ENCODE data around the gene MPP2.

The MPP2 gene

DNA sequence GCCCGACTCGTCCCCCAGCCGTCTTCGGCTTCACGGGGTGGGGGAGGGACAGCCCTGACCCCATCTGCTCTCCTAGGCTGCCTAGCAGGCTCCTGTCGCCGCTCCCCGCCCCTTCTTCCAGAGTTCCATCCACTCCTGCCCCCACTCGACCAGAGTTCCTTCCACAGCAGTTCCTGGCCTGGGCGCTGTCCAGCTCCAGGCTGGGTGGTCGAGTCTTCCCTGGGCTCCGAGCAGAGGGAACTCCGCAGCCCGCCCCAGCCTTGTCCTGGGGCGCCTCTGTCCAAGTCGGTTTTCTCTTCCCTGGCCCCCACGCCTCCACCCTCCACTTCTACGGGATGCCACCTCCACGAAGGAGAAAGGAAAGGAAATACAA is 45.0 kb upstream of the MPP2 start:
- Histone ChIP-seq H3K27ac (no peak overlapping the region), H3K4me2 (no peak overlapping the region), H4K20me1 (ENCODE audit: insufficient read depth) (no peaks in the 10 kb centered on the region), H3K79me2 (ENCODE audit: insufficient read depth, low read depth) (no peaks in the 10 kb centered on the region), H3K4me1 (ENCODE audit: low read depth, poor library complexity, severe bottlenecking) (no peaks in the 10 kb centered on the region), H3K27me3 (ENCODE audit: insufficient read depth, low read depth) (peaks cover 8% of the 10 kb centered on the region; the same call in 1 of the 2 replicates), H3K36me3 (ENCODE audit: insufficient read depth) (no peaks in the 10 kb centered on the region), H3K4me3 (IDR thresholded peaks at IDR 0.05; ENCODE audit: insufficient read depth, low read depth, low read length) (no peak overlapping the region), H3K9ac (no peak overlapping the region), H2AFZ (ENCODE audit: low read depth) (no peak overlapping the region)
- TF ChIP-seq, protein P1, sequence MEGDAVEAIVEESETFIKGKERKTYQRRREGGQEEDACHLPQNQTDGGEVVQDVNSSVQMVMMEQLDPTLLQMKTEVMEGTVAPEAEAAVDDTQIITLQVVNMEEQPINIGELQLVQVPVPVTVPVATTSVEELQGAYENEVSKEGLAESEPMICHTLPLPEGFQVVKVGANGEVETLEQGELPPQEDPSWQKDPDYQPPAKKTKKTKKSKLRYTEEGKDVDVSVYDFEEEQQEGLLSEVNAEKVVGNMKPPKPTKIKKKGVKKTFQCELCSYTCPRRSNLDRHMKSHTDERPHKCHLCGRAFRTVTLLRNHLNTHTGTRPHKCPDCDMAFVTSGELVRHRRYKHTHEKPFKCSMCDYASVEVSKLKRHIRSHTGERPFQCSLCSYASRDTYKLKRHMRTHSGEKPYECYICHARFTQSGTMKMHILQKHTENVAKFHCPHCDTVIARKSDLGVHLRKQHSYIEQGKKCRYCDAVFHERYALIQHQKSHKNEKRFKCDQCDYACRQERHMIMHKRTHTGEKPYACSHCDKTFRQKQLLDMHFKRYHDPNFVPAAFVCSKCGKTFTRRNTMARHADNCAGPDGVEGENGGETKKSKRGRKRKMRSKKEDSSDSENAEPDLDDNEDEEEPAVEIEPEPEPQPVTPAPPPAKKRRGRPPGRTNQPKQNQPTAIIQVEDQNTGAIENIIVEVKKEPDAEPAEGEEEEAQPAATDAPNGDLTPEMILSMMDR (conservative IDR thresholded peaks at IDR 0.05; ENCODE audit: low read depth, low read length), result no peak

DNA sequence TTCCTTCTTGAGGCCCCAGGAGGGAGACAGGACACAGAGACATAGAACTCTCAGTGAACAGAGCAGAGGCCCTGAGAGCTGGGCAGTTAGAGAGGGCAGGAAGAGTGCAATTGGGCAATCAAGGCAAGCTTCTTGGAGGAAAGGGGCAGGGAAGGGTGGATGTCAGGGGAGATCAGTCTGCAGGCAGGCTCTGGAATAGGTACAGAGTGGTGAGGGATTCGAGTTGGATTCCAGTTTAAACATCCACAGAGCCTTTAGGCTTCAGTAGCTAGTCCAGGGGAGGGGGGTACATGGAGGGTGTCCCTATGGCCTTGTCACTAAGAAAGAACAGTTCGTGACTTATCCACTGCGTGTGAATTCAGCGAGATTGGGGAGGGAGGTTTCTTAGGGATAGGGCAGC is 44.4 kb upstream of the MPP2 start:
- Histone ChIP-seq H2AFZ (ENCODE audit: low read depth) (no peak overlapping the region), H3K79me2 (ENCODE audit: insufficient read depth, low read depth) (no peaks in the 10 kb centered on the region), H3K27ac (no peak overlapping the region), H3K9ac (no peak overlapping the region), H3K36me3 (ENCODE audit: insufficient read depth) (no peaks in the 10 kb centered on the region), H3K27me3 (ENCODE audit: insufficient read depth, low read depth) (peaks cover 8% of the 10 kb centered on the region; the same call in 1 of the 2 replicates), H3K4me3 (IDR thresholded peaks at IDR 0.05; ENCODE audit: insufficient read depth, low read depth, low read length) (no peak overlapping the region), H3K4me2 (no peak overlapping the region), H3K4me1 (ENCODE audit: low read depth, poor library complexity, severe bottlenecking) (no peaks in the 10 kb centered on the region), H4K20me1 (ENCODE audit: insufficient read depth) (no peaks in the 10 kb centered on the region)
- TF ChIP-seq, protein P1 (conservative IDR thresholded peaks at IDR 0.05; ENCODE audit: low read depth, low read length), result no peak

- H3K27ac ChIP-seq, result no peak overlapping the region
- no peaks in the 10 kb centered on the region for H4K20me1 ChIP-seq (ENCODE audit: insufficient read depth)
- no peak overlapping the region for H3K9ac ChIP-seq
- no peaks in the 10 kb centered on the region for H3K36me3 ChIP-seq (ENCODE audit: insufficient read depth)
- H3K27me3 ChIP-seq (ENCODE audit: insufficient read depth, low read depth), result peaks cover 4% of the 10 kb centered on the region; the same call in 1 of the 2 replicates
- TF ChIP-seq, protein P1 (conservative IDR thresholded peaks at IDR 0.05; ENCODE audit: low read depth, low read length), result no peak
- no peak overlapping the region for H3K4me2 ChIP-seq
- H3K4me3 ChIP-seq (IDR thresholded peaks at IDR 0.05; ENCODE audit: insufficient read depth, low read depth, low read length), result no peak overlapping the region
- H2AFZ ChIP-seq (ENCODE audit: low read depth), result no peak overlapping the region
- no peaks in the 10 kb centered on the region for H3K79me2 ChIP-seq (ENCODE audit: insufficient read depth, low read depth)
- no peaks in the 10 kb centered on the region for H3K4me1 ChIP-seq (ENCODE audit: low read depth, poor library complexity, severe bottlenecking)
Measured at GRCh38 chr17:43950554-43950953, 43.2 kb upstream of the MPP2 start.

DNA sequence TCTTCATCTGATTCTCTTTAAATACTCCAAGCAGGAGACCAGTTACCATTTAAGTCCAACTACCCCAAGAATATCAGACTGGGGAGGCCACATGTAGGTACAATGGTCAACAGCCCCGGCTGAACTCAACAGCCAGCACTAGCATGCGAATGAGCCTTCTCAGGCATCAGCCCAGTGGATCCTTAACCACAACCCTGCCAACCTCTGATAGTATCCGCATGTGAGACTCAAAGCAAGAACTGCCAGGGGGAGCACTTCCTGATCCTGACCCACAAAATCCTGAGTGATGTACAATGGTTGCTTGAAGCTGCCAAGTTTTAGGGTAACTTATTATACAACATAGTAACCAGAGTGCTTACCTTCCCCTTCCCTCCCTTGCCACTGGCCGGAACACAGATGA is 42.4 kb upstream of the MPP2 start:
- Histone ChIP-seq H3K79me2 (ENCODE audit: insufficient read depth, low read depth) (no peaks in the 10 kb centered on the region), H3K27me3 (ENCODE audit: insufficient read depth, low read depth) (no peaks in the 10 kb centered on the region; the same call in 1 of the 2 replicates), H3K36me3 (ENCODE audit: insufficient read depth) (no peaks in the 10 kb centered on the region)

More for the DNA sequence above, 42.4 kb upstream of the MPP2 start:
- no peaks in the 10 kb centered on the region for H3K4me1 ChIP-seq (ENCODE audit: low read depth, poor library complexity, severe bottlenecking)
- H3K27ac ChIP-seq, result no peak overlapping the region
- H4K20me1 ChIP-seq (ENCODE audit: insufficient read depth), result no peaks in the 10 kb centered on the region
- H2AFZ ChIP-seq (ENCODE audit: low read depth), result no peak overlapping the region
- no peak overlapping the region for H3K4me3 ChIP-seq (IDR thresholded peaks at IDR 0.05; ENCODE audit: insufficient read depth, low read depth, low read length)
- H3K9ac ChIP-seq, result no peak overlapping the region
- no peak overlapping the region for H3K4me2 ChIP-seq
- TF ChIP-seq, protein P1 (conservative IDR thresholded peaks at IDR 0.05; ENCODE audit: low read depth, low read length), result no peak
